Measurements from ENCODE around the gene NPTX1.

Gene NPTX1

GRCh38 chr17:80432350-80432955 lies 44.0 kb downstream of the NPTX1 start:
- no peak overlapping the region for H3K4me3 ChIP-seq (ENCODE audit: low read depth, low read length)
- TF ChIP-seq CTCF (IDR thresholded peaks at IDR 0.05; ENCODE audit: low read depth, low read length) = no peak

- H3K4me3 ChIP-seq (ENCODE audit: low read depth, low read length) = no peak overlapping the region
Observed at GRCh38 chr17:80431246-80432195, 44.9 kb downstream of the NPTX1 start.

GRCh38 chr17:80430446-80431245 lies 45.8 kb downstream of the NPTX1 start:
- no peak overlapping the region for H3K4me3 ChIP-seq (ENCODE audit: low read depth, low read length)
- TF ChIP-seq CTCF (IDR thresholded peaks at IDR 0.05; ENCODE audit: low read depth, low read length) = no peak

More at GRCh38 chr17:80431246-80432195, 44.9 kb downstream of the NPTX1 start:
- TF ChIP-seq CTCF (IDR thresholded peaks at IDR 0.05; ENCODE audit: low read depth, low read length) = no peak

GRCh38 chr17:80429356-80430275 lies 46.8 kb downstream of the NPTX1 start:
- no peak overlapping the region for H3K4me3 ChIP-seq (ENCODE audit: low read depth, low read length)
- TF ChIP-seq CTCF (IDR thresholded peaks at IDR 0.05; ENCODE audit: low read depth, low read length) = no peak

GRCh38 chr17:80428796-80429195 lies 47.6 kb downstream of the NPTX1 start:
- no peak for TF ChIP-seq CTCF (IDR thresholded peaks at IDR 0.05; ENCODE audit: low read depth, low read length)
- no peak overlapping the region for H3K4me3 ChIP-seq (ENCODE audit: low read depth, low read length)

- no peak overlapping the region for H3K4me3 ChIP-seq (ENCODE audit: low read depth, low read length)
- TF ChIP-seq CTCF (IDR thresholded peaks at IDR 0.05; ENCODE audit: low read depth, low read length) = no peak
Observed at GRCh38 chr17:80428363-80428762, 48.0 kb downstream of the NPTX1 start.
